Activated naive CD8-positive, alpha-beta T cell treated with anti-CD3 and anti-CD28 coated beads, Interleukin-2, amount 10 ng/mL, durations not matched to agents 7 days and 5 days (primary cell): ENCODE measurements around the gene DCST1. TPM values are rescaled to one million over a fixed set of nuclear protein-coding genes. Genes with fewer than 3 reads are reported as not detected.

Experiments
- ATAC-seq: fragments of 150-1000 bp; cut with Tn5 transposase; one replicate; pipeline ENCODE4 v1.10.0; 2021; ENCODE audit warnings: low read depth, moderate library complexity
- POLR2A ChIA-PET: fragments of 350-600 bp; sonication (Branson Sonifier 250); formaldehyde crosslinking; loops from one replicate; lab custom pipeline; 2021; ENCODE audit warnings: antibody characterized with exemption; lab: Charles Lee
- DNase-seq: peaks from one replicate; pipeline ENCODE4 v3.0.0; 2021
- H3K27ac Mint-ChIP-seq: one replicate; pipeline ENCODE4 v1.8.0; 2022; ENCODE audit warnings: mild to moderate bottlenecking, mixed read lengths
- H3K27me3 Mint-ChIP-seq: one replicate; pipeline ENCODE4 v1.8.0; 2022; ENCODE audit warnings: mild to moderate bottlenecking, moderate library complexity, mixed read lengths
- H3K36me3 Mint-ChIP-seq: one replicate; pipeline ENCODE4 v1.8.0; 2021; ENCODE audit warnings: mild to moderate bottlenecking, mixed read lengths
- H3K4me1 Mint-ChIP-seq: one replicate; pipeline ENCODE4 v1.8.0; 2021; ENCODE audit warnings: mixed read lengths
- H3K4me3 Mint-ChIP-seq: one replicate; pipeline ENCODE4 v1.8.0; 2022; ENCODE audit warnings: mild to moderate bottlenecking, moderate library complexity, mixed read lengths
- H3K9me3 Mint-ChIP-seq: one replicate; pipeline ENCODE4 v1.8.0; 2021; ENCODE audit warnings: mixed read lengths
- total RNA-seq, 2 experiments: library from RNA; stranded (reverse); gene quantifications; one replicate each; pipeline ENCODE4 v1.2.3, GENCODE V29; 2021

The DCST1 gene
- total RNA-seq, 2 experiments from 2014 or later = not detected

- Mint-ChIP-seq H3K4me3 (peak overlapping the region; percentile 89), H3K36me3 (peaks cover 1% of the 10 kb centered on the region), H3K27me3 (no peaks in the 10 kb centered on the region), H3K27ac (no peak overlapping the region), H3K9me3 (no peaks in the 10 kb centered on the region), H3K4me1 (peaks cover 25% of the 10 kb centered on the region)
- POLR2A ChIA-PET = interaction anchor here (0.7 to 1.6 kb wide), 8 partner anchors 8 to 114 kb away, joined by 3 to 7 read pairs (median 4); partner anchors contain the start of genes FLAD1 and PMVK
- no peak for DNase-seq
- ATAC-seq = no peak
Observed at GRCh38 chr1:155049651-155050559, 16.3 kb downstream of the DCST1 start.

- POLR2A ChIA-PET = interaction anchor here (0.6 to 1.6 kb wide), 16 partner anchors 9 to 176 kb away, joined by 3 to 8 read pairs (median 4); partner anchors contain the start of genes EFNA4, FLAD1, PBXIP1 and PMVK
- Mint-ChIP-seq H3K4me1 (peaks cover 23% of the 10 kb centered on the region), H3K4me3 (peak within 1 kb of the TSS; percentile 89), H3K36me3 (peaks cover 1% of the 10 kb centered on the region), H3K27me3 (no peaks in the 10 kb centered on the region), H3K27ac (peak within 1 kb of the TSS; percentile 77), H3K9me3 (no peaks in the 10 kb centered on the region)
- ATAC-seq (peak; percentile 79), DNase-seq (peak; percentile 88)
Observed at GRCh38 chr1:155050560-155051341, 17.1 kb downstream of the DCST1 start, which contains the start of gene ADAM15. ADAM15 (plus strand) TSS chr1:155051316; CDS start chr1:155051387, 71 bp downstream.

GRCh38 chr1:155051342-155051776 is 17.7 kb downstream of the DCST1 start:
- Mint-ChIP-seq H3K4me1 (peaks cover 23% of the 10 kb centered on the region), H3K27me3 (no peaks in the 10 kb centered on the region), H3K4me3 (peak overlapping the region; percentile 88), H3K36me3 (peaks cover 1% of the 10 kb centered on the region), H3K27ac (no peak overlapping the region), H3K9me3 (no peaks in the 10 kb centered on the region)
- ATAC-seq (peak; percentile 13), DNase-seq (no peak)
- POLR2A ChIA-PET = interaction anchor here (0.6 to 1.6 kb wide), 14 partner anchors 8 to 176 kb away, joined by 3 to 8 read pairs (median 5); partner anchors contain the start of genes EFNA4, FLAD1, PBXIP1 and PMVK

GRCh38 chr1:155051777-155052398 is 18.3 kb downstream of the DCST1 start:
- POLR2A ChIA-PET = interaction anchor here (0.7 to 1.4 kb wide), 5 partner anchors 8 to 175 kb away, joined by 3 to 7 read pairs (median 3); partner anchors contain the start of genes EFNA4, PBXIP1 and PMVK
- peaks cover 23% of the 10 kb centered on the region for H3K4me1 Mint-ChIP-seq
- no peaks in the 10 kb centered on the region for H3K27me3 Mint-ChIP-seq
- ATAC-seq (peak; percentile 17), DNase-seq (peak; percentile 62)
- H3K4me3 Mint-ChIP-seq = peak overlapping the region; percentile 88
- no peaks in the 10 kb centered on the region for H3K9me3 Mint-ChIP-seq
- peaks cover 1% of the 10 kb centered on the region for H3K36me3 Mint-ChIP-seq
- peak overlapping the region; percentile 69 for H3K27ac Mint-ChIP-seq

- ATAC-seq (no peak), DNase-seq (no peak)
- Mint-ChIP-seq H3K27me3 (no peaks in the 10 kb centered on the region), H3K4me1 (peaks cover 23% of the 10 kb centered on the region), H3K9me3 (no peaks in the 10 kb centered on the region), H3K27ac (peak overlapping the region; percentile 77), H3K4me3 (peak overlapping the region; percentile 88), H3K36me3 (peaks cover 1% of the 10 kb centered on the region)
- POLR2A ChIA-PET = interaction anchor here (1.2 kb wide), 1 partner anchor 116 kb away, joined by 3 read pairs; the partner anchor contains the start of gene PMVK
Observed at GRCh38 chr1:155052439-155053395, 19.1 kb downstream of the DCST1 start.

GRCh38 chr1:155053531-155054105 is 20.0 kb downstream of the DCST1 start:
- H3K4me3 Mint-ChIP-seq = peak overlapping the region; percentile 77
- peak overlapping the region; percentile 77 for H3K27ac Mint-ChIP-seq
- ATAC-seq (no peak), DNase-seq (no peak)
- H3K9me3 Mint-ChIP-seq = no peaks in the 10 kb centered on the region
- POLR2A ChIA-PET = no interaction called here
- peaks cover 1% of the 10 kb centered on the region for H3K36me3 Mint-ChIP-seq
- no peaks in the 10 kb centered on the region for H3K27me3 Mint-ChIP-seq
- peaks cover 23% of the 10 kb centered on the region for H3K4me1 Mint-ChIP-seq

- peaks cover 1% of the 10 kb centered on the region for H3K36me3 Mint-ChIP-seq
- no peak overlapping the region for H3K27ac Mint-ChIP-seq
- POLR2A ChIA-PET = no interaction called here
- peaks cover 21% of the 10 kb centered on the region for H3K4me1 Mint-ChIP-seq
- H3K9me3 Mint-ChIP-seq = no peaks in the 10 kb centered on the region
- H3K27me3 Mint-ChIP-seq = no peaks in the 10 kb centered on the region
- no peak overlapping the region for H3K4me3 Mint-ChIP-seq
- no peak for DNase-seq
- ATAC-seq = no peak
Observed at GRCh38 chr1:155057104-155057503, 23.5 kb downstream of the DCST1 start.

- no peaks in the 10 kb centered on the region for H3K27me3 Mint-ChIP-seq
- H3K27ac Mint-ChIP-seq = no peak overlapping the region
- no peaks in the 10 kb centered on the region for H3K9me3 Mint-ChIP-seq
- H3K4me3 Mint-ChIP-seq = no peak overlapping the region
- peaks cover 1% of the 10 kb centered on the region for H3K36me3 Mint-ChIP-seq
- DNase-seq = no peak
- no peak for ATAC-seq
- POLR2A ChIA-PET = interaction anchor here (0.5 kb wide), 1 partner anchor 8 kb away, joined by 3 read pairs; no protein-coding TSS in a partner anchor
- H3K4me1 Mint-ChIP-seq = peaks cover 19% of the 10 kb centered on the region
Observed at GRCh38 chr1:155057788-155058211, 24.2 kb downstream of the DCST1 start.

GRCh38 chr1:155060736-155061135 is 27.1 kb downstream of the DCST1 start:
- ATAC-seq = no peak
- no peak overlapping the region for H3K4me3 Mint-ChIP-seq
- POLR2A ChIA-PET = interaction anchor here (0.5 to 2.5 kb wide), 7 partner anchors 16 to 100 kb away, joined by 3 to 9 read pairs (median 3); partner anchors contain the start of gene PYGO2
- H3K36me3 Mint-ChIP-seq = no peaks in the 10 kb centered on the region
- H3K9me3 Mint-ChIP-seq = no peaks in the 10 kb centered on the region
- peaks cover 5% of the 10 kb centered on the region for H3K27me3 Mint-ChIP-seq
- H3K27ac Mint-ChIP-seq = no peak overlapping the region
- DNase-seq = no peak
- H3K4me1 Mint-ChIP-seq = peaks cover 29% of the 10 kb centered on the region

- Mint-ChIP-seq H3K4me3 (peak overlapping the region; percentile 30), H3K9me3 (no peaks in the 10 kb centered on the region), H3K36me3 (peaks cover 3% of the 10 kb centered on the region), H3K27me3 (peaks cover 5% of the 10 kb centered on the region), H3K4me1 (peaks cover 29% of the 10 kb centered on the region), H3K27ac (peak overlapping the region; percentile 65)
- POLR2A ChIA-PET = interaction anchor here (0.5 to 2.5 kb wide), 9 partner anchors 12 to 101 kb away, joined by 3 to 9 read pairs (median 3); partner anchors contain the start of gene PYGO2
- DNase-seq = peak; percentile 98
- peak; percentile 64 for ATAC-seq
Observed at GRCh38 chr1:155061381-155062150, 27.9 kb downstream of the DCST1 start.
